Measurements from ENCODE around the gene ZNF512B.
"Not testable (repeated sequence)": the region's sequence is repeated elsewhere in the genome, so short reads cannot be mapped to it uniquely, and the experiment has no call there.

The ZNF512B gene, protein sequence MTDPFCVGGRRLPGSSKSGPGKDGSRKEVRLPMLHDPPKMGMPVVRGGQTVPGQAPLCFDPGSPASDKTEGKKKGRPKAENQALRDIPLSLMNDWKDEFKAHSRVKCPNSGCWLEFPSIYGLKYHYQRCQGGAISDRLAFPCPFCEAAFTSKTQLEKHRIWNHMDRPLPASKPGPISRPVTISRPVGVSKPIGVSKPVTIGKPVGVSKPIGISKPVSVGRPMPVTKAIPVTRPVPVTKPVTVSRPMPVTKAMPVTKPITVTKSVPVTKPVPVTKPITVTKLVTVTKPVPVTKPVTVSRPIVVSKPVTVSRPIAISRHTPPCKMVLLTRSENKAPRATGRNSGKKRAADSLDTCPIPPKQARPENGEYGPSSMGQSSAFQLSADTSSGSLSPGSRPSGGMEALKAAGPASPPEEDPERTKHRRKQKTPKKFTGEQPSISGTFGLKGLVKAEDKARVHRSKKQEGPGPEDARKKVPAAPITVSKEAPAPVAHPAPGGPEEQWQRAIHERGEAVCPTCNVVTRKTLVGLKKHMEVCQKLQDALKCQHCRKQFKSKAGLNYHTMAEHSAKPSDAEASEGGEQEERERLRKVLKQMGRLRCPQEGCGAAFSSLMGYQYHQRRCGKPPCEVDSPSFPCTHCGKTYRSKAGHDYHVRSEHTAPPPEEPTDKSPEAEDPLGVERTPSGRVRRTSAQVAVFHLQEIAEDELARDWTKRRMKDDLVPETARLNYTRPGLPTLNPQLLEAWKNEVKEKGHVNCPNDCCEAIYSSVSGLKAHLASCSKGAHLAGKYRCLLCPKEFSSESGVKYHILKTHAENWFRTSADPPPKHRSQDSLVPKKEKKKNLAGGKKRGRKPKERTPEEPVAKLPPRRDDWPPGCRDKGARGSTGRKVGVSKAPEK

DNA sequence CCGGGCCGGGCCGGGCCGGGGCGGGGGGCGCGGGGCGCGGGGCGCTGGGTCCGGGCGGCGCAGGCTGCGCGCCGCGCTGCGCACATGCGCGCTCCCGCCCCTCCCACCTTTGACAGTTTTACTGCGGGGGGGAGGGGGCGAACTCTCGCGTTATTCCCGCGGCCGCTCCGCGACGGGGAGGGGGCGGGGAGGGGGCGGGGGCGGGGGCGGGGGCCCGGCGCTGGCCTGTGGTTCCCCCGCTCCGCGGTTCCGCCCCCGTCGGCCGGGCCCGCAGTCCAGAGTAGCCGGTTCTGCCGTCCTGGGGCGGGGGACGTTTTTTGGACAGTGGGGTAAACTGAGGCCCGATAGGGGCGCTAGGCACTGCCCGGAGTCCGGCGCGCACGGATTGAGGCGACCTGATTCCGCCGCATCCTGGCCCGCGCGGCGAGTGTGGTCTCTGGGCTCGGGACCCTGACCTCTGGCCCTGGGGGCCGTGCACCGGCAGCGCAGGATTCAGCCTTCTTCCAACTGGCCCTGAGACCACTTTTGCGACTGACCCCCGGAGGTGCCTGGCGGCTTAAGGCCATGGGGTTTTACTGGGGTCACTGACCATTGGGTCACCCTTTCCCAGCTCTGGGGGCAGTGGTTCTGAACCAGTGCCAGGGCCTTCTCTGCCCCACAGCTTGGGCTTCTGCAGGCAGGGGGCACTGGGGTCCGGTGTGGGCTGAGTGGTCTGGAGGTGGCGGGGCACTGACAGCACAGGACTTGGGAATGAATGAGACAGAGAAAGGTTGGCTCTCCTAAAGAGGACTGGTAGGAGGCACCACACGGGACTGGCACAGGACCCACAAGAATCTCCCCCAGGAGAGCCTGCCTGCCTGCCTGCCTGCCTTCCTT lies at the start of gene ZNF512B:
Gene ZNF512B (minus strand): TSS at position 93 of the 876 bp plus-strand sequence. CDS start 1,980 bp downstream, outside the sequence.
- peak in 1 of 2 experiments; percentile 12 for DNase-seq

DNA sequence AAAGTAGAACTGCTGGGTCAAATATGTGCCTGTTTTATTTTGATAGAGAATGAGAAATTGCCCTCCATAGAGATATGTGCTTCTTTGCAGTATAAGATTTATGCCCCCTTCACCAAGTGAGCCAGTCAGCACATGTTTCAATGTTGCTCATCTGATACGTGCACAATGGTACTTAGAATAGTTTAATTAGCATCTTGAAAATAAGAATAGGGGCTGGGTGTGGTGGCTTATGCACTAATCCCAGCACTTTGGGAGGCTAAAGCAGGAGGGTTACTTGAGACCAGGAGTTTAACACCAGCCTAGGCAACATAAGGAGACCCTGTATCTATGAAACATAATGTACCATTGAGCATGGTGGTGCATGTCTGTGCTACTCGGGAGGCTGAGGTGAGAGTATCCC lies 45.9 kb upstream of the ZNF512B start:
- DNase-seq = no peak

DNA sequence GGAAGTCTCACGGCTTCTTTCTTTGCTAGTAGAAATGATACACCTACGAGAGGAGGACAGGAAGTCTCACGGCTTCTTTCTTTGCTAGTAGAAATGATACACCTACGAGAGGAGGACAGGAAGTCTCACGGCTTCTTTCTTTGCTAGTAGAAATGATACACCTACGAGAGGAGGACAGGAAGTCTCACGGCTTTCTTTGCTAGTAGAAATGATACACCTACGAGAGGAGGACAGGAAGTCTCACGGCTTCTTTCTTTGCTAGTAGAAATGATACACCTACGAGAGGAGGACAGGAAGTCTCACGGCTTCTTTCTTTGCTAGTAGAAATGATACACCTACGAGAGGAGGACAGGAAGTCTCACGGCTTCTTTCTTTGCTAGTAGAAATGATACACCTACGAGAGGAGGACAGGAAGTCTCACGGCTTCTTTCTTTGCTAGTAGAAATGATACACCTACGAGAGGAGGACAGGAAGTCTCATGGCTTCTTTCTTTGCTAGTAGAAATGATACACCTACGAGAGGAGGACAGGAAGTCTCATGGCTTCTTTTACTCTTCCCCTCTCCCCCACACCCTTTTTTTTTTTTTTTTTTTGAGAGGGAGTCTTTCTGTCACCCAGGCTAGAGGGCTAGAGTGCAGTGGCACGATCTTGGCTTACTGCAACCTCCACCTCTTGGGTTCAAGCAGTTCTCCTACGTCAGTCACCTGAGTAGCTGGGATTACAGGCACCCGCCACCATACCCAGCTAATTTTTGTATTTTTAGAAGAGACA lies 42.8 kb upstream of the ZNF512B start:
- DNase-seq = not testable (repeated sequence)

DNA sequence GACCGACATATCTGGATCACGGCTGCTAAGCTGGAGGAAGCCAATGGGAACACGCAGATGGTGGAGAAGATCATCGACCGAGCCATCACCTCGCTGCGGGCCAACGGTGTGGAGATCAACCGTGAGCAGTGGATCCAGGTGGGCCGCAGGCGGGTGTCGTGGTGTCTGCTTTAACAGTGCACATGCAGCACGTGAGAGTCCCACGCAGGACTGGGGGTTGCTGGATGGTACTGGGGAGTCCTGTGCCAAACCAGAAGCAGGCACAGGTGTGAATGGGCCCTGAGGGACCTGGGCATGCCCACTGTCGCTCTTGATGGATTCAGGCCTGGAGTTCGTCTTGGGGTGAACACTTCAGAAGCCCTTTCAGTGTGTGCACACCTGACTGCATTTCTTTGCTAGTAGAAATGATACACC lies 41.6 kb upstream of the ZNF512B start:
- DNase-seq = no peak

DNA sequence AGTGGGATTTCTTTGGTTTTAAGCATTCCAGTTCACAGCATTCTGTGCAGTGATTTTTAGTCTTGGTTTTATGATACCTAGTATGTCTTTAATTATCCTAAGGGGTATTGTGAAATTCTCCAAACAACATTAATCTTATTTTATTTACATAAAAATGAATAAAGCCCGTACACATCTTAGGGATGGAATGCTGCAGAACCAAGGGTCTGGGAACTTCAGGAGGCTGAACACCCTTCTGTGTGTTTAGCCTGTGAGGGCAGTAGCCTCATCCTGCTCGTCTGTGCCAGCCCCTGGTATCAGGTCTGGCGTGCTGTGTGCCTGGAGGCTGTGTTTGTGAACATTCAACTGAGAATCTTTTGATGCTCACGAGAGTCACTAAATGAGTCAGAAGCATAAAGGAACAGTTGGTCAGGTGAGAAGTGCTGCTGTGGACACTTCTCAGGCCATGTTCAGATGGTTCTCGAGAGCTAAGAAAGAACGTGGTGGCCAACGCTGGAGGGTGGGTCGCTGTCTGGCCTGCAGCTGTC lies 41.0 kb upstream of the ZNF512B start:
- no peak for DNase-seq

DNA sequence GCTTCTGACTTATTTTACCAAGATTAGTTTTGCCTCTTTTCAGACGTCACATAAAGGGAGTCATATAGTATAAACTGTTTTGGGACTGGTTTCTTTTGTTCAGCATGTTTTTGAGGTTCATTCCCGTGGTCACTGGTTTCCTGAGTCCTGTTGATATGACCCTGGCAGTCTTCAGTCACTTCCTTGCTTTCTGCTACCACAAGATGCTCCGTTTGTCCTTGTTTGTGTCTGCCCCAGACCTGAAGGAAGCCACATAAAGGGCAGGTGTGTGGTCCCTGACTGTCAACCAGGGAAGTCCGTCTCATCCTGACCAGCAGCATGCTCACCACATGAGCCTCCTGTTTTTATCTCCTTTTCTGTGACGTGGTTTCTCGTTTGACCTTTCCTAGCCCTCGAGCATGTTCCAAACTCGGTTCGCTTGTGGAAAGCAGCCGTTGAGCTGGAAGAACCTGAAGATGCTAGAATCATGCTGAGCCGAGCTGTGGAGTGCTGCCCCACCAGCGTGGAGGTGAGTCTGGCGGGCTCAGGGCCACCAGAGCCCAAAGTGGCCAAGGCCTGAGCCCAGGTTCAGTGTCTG lies 40.2 kb upstream of the ZNF512B start:
- no peak for DNase-seq

DNA sequence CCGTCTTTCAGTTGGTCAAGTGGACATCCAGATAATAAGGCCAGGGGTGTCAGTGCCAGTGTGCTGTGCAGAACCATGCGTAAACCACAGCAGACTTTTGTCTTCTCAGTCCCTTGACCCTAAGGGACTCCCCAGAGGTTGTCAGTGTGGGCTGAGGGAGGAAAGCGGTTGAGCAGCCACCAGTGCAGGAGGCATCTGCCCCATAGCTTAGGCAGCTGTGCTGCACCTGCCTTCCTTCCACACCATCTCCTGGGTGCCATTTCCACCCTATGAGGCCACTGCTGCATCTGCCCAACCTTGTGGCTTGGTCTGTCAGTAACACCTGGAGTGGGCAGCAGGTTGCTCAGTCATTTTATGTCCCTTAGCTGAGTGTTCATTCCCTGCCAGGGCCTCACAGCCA lies 37.2 kb upstream of the ZNF512B start:
- no peak for DNase-seq

DNA sequence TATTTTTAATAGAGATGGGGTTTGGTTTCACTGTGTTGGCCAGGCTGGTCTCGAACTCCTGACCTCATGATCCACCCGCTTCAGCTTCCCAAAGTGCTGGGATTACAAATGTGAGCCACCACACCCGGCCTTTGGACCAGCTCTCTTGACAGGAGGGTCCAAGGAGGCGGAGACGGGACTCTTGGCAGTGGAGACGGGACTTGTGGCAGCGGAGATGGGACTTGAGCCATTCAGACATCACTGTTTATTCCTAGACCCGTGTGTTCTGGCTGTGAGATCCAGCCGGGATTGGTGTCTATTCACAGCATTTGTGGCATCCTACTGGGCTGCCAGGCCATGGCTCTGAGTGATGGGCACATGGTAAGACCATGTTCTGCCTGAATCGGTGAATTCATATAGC lies 36.8 kb upstream of the ZNF512B start:
- DNase-seq = no peak

DNA sequence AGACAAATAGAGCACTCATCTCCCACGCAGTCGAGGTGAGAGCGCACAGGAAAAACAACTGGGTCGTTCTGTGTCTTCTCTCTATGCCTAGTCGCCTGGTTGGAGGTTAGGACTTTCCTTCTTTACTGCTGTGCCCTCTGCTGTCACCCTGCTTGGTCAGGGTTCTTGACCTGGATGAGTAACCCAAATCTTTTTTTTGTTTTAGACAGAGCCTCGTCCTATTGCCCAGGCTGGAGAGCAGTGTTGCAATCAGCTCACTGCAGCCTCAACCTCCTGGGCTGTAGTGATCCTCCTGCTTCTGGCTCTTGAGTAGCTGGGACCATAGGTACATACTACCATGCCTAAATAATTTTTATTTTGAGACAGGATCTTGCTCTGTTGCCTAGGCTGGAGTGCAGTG lies 35.7 kb upstream of the ZNF512B start:
- DNase-seq = no peak

DNA sequence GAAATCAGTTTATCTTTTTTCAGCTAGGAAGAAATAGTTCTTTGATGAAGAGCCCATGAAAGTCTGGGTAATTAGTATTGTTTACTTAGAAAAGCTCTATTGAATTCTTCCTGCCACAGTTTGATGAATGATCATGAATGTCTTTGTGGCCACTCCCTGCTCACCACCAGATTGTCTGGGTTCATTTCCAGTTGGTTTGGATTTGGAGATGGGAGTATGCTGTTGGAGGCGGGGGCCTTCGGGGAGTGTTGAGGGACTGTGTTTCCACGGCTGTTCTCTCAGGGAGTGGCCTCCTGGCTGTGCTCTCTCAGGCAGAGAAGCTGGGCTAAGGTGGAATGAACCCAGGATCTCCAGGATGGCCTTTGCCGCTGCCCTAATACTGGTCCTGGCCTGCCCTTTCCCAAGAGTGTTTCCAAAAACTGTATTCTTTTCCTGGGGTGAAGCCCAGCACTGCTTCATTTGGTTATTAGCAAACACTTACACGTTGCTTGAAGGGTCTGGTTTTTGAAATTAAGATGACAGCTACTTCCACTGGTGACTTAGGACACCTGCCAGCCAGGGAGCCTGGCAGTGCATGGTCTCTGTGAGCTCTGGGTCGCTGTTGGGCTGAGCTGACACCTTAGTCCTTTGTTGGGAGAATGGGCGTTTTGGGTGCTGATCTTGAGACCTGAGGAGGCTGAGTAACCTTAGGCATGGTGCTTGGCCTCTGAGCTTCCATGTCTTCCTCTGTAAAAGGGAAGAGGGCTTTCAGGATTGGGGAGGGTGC lies 34.4 kb upstream of the ZNF512B start:
- DNase-seq = no peak

DNA sequence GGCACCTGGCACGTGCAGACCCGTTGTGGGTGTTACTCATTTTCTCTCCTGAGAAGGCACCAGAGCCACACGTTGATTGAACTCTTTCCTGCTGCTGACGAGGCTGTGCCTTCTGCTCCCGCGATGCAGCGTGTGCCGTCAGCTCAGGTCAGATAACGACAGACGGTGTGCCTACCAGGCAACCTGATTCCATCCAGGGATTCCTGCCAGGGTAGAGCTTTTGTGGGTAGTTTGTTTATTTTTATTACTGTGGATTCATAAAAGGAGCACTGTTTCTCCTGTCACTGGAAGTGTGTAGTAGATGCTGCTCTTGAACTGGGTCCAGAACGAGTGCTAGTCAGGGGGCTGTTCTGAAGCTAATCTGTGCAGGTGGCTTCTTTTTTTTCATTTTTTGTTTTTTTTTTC lies 31.9 kb upstream of the ZNF512B start:
- no peak for DNase-seq

DNA sequence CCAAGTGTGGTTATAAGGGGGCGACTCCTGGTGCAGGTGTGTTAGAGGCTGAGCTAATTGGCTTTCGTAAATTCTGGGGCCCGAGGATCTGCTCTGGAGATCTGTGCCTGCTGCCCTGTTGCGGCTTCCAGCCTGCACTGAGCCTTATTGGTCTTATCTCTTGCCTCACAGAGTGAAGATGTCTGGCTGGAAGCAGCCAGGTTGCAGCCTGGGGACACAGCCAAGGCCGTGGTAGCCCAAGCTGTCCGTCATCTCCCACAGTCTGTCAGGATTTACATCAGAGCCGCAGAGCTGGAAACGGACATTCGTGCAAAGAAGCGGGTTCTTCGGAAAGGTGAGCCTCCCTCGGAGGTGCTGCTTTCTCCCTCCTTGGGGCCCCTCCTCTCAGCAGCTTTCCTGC lies 31.2 kb upstream of the ZNF512B start:
- no peak for DNase-seq

DNA sequence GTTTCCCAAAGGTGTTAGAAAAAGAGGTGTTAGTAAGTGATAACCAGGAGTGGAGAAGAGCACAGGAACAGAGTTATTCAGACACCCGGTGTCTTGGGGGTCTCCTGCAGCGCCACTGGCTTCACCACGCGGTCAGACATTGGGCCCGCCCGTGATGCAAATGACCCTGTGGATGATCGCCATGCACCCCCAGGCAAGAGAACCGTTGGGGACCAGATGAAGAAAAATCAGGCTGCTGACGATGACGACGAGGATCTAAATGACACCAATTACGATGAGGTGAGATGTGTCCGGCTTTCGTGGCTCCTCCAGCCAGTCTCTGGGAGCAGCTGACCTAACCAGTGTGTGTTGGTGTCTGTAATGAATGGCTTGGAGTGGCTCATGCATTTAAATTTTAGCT lies 13.2 kb upstream of the ZNF512B start:
- no peak for DNase-seq

DNA sequence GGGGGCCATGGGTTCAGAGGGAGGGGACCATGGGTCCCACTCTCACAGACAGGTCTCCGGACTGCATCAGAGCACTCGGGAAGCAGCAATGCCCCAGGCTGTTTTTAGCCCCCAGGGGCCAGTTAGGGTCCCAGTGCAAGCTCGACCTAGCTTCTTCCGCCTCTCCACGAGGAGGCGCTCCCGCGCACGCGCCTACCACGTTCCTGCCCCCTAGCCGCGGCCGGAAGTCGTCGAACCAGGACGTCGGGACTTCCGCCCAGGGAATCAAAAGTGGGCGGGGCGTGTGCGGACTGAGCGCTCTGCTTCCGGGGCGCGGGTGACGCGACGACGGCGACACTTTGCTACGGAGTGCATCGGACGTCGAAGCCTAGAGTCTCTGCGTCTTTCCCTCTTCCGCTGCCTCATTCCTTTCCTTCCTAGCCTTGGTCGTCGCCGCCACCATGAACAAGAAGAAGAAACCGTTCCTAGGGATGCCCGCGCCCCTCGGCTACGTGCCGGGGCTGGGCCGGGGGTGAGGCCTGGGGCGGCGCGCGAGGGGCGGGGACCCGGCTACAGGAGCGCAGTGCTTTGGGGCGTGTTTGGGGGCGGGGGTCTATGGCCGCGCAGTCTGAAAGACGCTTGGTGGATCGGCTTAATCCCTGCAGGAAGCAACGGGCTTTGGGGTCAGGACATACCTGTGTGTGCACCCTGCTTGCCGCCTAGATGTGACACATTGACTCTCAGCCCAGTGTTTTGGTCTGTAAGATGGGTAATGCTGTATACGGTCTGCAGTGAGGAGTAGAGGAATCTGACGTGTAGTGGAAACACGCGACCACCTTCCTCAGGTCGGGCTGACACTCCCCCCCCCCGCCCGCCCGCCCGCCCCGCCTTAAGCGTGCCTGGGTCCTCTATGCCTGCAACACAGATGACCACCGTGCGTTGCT lies 11.3 kb upstream of the ZNF512B start, which contains the start of gene PRPF6:
Gene PRPF6 (plus strand): TSS at position 327 of the 923 bp plus-strand sequence. CDS start 114 bp downstream, at position 441.
- DNase-seq = peak; percentile 91 to 94

DNA sequence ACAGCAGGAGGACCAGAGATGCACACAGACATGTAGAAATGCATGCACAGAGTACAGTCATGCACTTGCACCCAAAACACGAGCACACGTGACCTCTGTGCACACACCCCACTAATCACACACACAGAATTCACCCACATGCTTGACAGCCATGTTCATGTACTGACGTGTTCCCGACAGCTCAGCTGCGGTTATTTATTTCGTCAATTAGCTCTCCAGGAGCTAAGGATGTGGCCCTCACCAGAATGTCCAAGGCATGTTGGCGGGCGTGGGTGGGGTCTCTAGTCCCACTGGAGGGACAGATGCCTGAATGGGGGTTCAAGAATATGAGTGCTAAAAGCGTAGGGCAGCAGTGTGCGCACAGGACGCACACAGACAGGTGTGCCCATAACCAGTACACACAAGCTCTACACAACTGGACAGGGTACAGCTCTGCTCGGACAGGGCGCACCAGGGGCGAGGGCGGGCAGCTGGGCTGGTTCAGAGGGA lies 10.6 kb upstream of the ZNF512B start:
- DNase-seq = peak; percentile 15 to 25

DNA sequence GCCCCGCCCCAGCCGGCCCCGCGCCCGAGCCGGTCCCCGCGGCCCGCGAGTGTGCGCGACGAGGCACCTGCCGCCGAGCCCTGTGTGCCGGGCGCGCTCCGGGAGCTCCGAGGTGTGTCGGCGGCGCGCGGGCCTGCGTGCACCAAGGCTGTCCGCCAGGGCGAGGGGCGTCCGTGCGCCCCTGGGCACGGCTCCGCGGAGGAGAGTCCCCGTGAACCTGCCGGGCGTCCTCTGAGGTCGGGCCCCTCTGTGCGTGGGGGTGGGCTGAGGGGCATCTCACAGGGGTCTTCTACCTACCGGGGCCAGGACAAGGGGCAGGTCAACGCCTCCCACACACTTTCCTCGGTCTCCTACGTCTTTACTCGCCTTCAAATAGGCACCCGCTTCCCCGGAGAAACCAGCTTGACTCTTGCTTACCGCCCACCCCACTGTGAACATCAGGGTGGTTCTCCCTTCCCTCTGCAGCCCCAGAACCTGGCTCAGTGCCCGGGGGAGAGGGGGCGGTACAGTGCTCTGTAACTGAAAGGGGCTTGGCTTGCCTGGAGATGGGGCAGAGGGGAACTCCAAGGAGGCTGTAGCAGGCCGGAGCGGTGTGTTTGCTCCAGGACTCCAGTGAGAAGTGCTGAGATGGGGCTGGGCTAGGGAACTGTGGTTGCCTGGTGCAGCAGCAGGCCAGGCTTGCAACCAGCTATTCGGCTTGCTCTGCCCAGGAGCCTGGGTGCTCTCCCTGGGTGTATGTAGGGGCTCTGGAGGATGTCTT lies 10.0 kb upstream of the ZNF512B start, which contains the start of gene SAMD10:
Gene SAMD10 (minus strand): TSS at position 86 of the 760 bp plus-strand sequence. CDS start 175 bp downstream, outside the sequence.
- peak; percentile 16 to 25 for DNase-seq

DNA sequence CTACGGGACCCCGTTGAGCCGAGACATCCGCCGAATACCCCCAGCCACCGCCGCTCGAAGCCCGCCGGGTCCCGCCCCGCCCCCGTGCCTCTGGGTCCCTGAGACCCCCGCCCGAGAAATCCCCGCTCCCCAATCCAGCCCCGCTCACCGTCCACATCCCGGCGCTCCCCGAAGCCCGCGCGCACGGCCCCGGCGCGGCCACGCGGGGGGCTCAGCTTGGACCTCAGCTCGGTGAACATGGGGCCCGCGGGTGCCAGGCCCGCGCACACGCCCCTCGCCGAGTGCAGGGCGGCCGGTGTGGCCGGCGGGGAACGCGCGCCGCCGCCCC lies 9.5 kb upstream of the ZNF512B start:
- DNase-seq = no peak
